CD14-positive monocyte (primary cell): ENCODE results near the gene KLHL13. TPM values are rescaled to one million over a fixed set of nuclear protein-coding genes. Genes with fewer than 3 reads are reported as not detected.

ENCODE experiments used
- DNase-seq, 3 donors: peaks; one replicate each; pipeline ENCODE4 v3.0.0-alpha.2; 2011 to 2022
- H2AFZ ChIP-seq: 2 replicates; pipeline ENCODE4 v1.6.0; 2012; ENCODE audit warnings: mild to moderate bottlenecking, low read depth, low read length, inconsistent platforms; ENCODE audit not compliant: insufficient read depth, poor library complexity, severe bottlenecking
- H3K27ac ChIP-seq, 2 donors: 1 replicate in 1 of 2; 2 replicates in 1 of 2; pipeline ENCODE4 v1.5.1; 2012 to 2013; ENCODE audit warnings: low read length in 2 of 2, control low read depth in 1 of 2, inconsistent platforms in 1 of 2, low read depth in 1 of 2, mild to moderate bottlenecking in 1 of 2
- H3K27me3 ChIP-seq, 2 donors: one replicate each; pipeline versions ENCODE4 v1.6.0 to v1.6.1; 2011 to 2013; ENCODE audit warnings: low read length in 2 of 2; ENCODE audit not compliant: control insufficient read depth in 2 of 2, insufficient read depth in 2 of 2
- H3K36me3 ChIP-seq, 2 donors: replicated peaks in 1 of 2; 1 replicate in 1 of 2; 2 replicates in 1 of 2; pipeline versions ENCODE4 v1.5.1 to v1.6.1; 2012 to 2013; ENCODE audit warnings: low read length in 2 of 2, control low read depth in 1 of 2, inconsistent platforms in 1 of 2, mild to moderate bottlenecking in 1 of 2; ENCODE audit not compliant: insufficient read depth in 2 of 2, control insufficient read depth in 1 of 2
- H3K4me1 ChIP-seq, 2 donors: 1 replicate in 1 of 2; 2 replicates in 1 of 2; pipeline versions ENCODE4 v1.5.1 to v1.6.1; 2012 to 2013; ENCODE audit warnings: low read length in 2 of 2, control low read depth in 1 of 2, inconsistent platforms in 1 of 2, mild to moderate bottlenecking in 1 of 2, moderate library complexity in 1 of 2; ENCODE audit not compliant: insufficient read depth in 2 of 2, control insufficient read depth in 1 of 2
- H3K4me2 ChIP-seq: replicated peaks from 2 replicates; pipeline ENCODE3; 2012; ENCODE audit warnings: low read length, moderate library complexity, mild to moderate bottlenecking; ENCODE audit not compliant: poor library complexity, severe bottlenecking; ENCODE audit errors: extremely low read depth
- H3K4me3 ChIP-seq, 3 experiments: fragments of 200-600 bp in 1 of 3; sonication (generic) in 1 of 3; replicated peaks in 1 of 3; 1 replicate in 2 of 3; 2 replicates in 1 of 3; pipeline ENCODE4 v1.5.1; 2011 to 2013; ENCODE audit warnings: low read length in 3 of 3, mild to moderate bottlenecking in 3 of 3, control low read depth in 2 of 3, low read depth in 2 of 3, inconsistent platforms in 1 of 3, moderate library complexity in 1 of 3
- H3K79me2 ChIP-seq: 2 replicates; pipeline ENCODE4 v1.6.0; 2012; ENCODE audit warnings: mild to moderate bottlenecking, control low read depth, inconsistent platforms, low read length, moderate library complexity; ENCODE audit not compliant: insufficient read depth
- H3K9ac ChIP-seq: 2 replicates; pipeline ENCODE4 v1.6.0; 2017; ENCODE audit warnings: low read length, mild to moderate bottlenecking; ENCODE audit not compliant: insufficient read depth, poor library complexity, severe bottlenecking
- H3K9me3 ChIP-seq, 2 donors: replicated peaks in 1 of 2; 1 replicate in 1 of 2; 2 replicates in 1 of 2; pipeline versions ENCODE4 v1.5.1 to v1.6.1; 2012 to 2013; ENCODE audit warnings: low read length in 2 of 2, control low read depth in 1 of 2; ENCODE audit not compliant: control insufficient read depth in 1 of 2, insufficient read depth in 1 of 2
- H4K20me1 ChIP-seq: 2 replicates; pipeline ENCODE4 v1.6.0; 2012; ENCODE audit warnings: mild to moderate bottlenecking, low read length, control low read depth, moderate library complexity; ENCODE audit not compliant: insufficient read depth
- H3K27ac Mint-ChIP-seq, 7 donors: one replicate each; pipeline ENCODE4 v1.8.0; 2020; ENCODE audit warnings: mild to moderate bottlenecking in 7 of 7, mixed read lengths in 7 of 7, moderate library complexity in 6 of 7, inconsistent platforms in 2 of 7
- H3K27me3 Mint-ChIP-seq, 3 donors: one replicate each; pipeline ENCODE4 v1.8.0; 2021 to 2022; ENCODE audit warnings: low read depth in 3 of 3, mild to moderate bottlenecking in 3 of 3, mixed read lengths in 3 of 3, moderate library complexity in 3 of 3, inconsistent platforms in 1 of 3
- H3K36me3 Mint-ChIP-seq, 2 donors: one replicate each; pipeline ENCODE4 v1.8.0; 2020; ENCODE audit warnings: mixed read lengths in 2 of 2, inconsistent platforms in 1 of 2, mild to moderate bottlenecking in 1 of 2
- H3K4me1 Mint-ChIP-seq: one replicate; pipeline ENCODE4 v1.8.0; 2020; ENCODE audit warnings: mild to moderate bottlenecking, mixed read lengths
- H3K4me3 Mint-ChIP-seq, 2 donors: one replicate each; pipeline ENCODE4 v1.8.0; 2020; ENCODE audit warnings: mild to moderate bottlenecking in 2 of 2, mixed read lengths in 2 of 2, moderate library complexity in 1 of 2
- H3K9me3 Mint-ChIP-seq, 7 donors: one replicate each; pipeline ENCODE4 v1.8.0; 2020 to 2022; ENCODE audit warnings: mixed read lengths in 7 of 7, mild to moderate bottlenecking in 6 of 7, moderate library complexity in 6 of 7, inconsistent platforms in 2 of 7
- CTCF ChIP-seq: fragments of 200-600 bp; IDR thresholded peaks from one replicate; pipeline ENCODE4 v1.8.0; 2022; ENCODE audit warnings: antibody characterized with exemption, mild to moderate bottlenecking
- WGBS: methylation state at CpG from one replicate; pipeline ENCODE4 v1.1.5; 2013; ENCODE audit warnings: missing lambda C conversion rate; ENCODE audit not compliant: insufficient coverage; 5-methylcytosine and 5-hydroxymethylcytosine counted together
- intact Hi-C, 2 donors: fragments of 100-400 bp; cut with micrococcal nuclease; formaldehyde crosslinking; loops; one replicate each; pipeline versions ENCODE4 v1.15.0 to v1.15.1; 2023
- polyA plus RNA-seq, 3 donors: library from polyadenylated mRNA; depleted of rRNA in 1 of 3; unstranded in 2 of 3; stranded (reverse) in 1 of 3; fragments of 300-500 nt in 2 of 3; fragments of >200 nt in 1 of 3; fragmentation: Illumina TruSeq in 2 of 3; gene quantifications; 1 replicate in 2 of 3; 2 replicates in 1 of 3; pipeline ENCODE4 v1.2.3, GENCODE V29; 2012 to 2021

KLHL13 gene
- polyA plus RNA-seq, 3 donors: 0.05 to 0.41 (median 0.10) TPM

- Histone ChIP-seq H3K27ac (no peak overlapping the region), H3K4me1 (no peaks in the 10 kb centered on the region), H3K36me3 (no peaks in the 10 kb centered on the region), H3K4me2 (no peak overlapping the region), H3K9me3 (no peaks in the 10 kb centered on the region), H3K9ac (no peak overlapping the region), H3K4me3 (no peak overlapping the region), H3K79me2 (no peaks in the 10 kb centered on the region), H4K20me1 (no peaks in the 10 kb centered on the region), H2AFZ (no peak overlapping the region), H3K27me3 (peaks cover 0 to 2% of the 10 kb centered on the region in 2 donors)
- no peaks in the 10 kb centered on the region for H3K4me1 Mint-ChIP-seq
- no peak for DNase-seq
- no peak for TF ChIP-seq CTCF
- H3K9me3 Mint-ChIP-seq: no peaks in the 10 kb centered on the region
- WGBS: no CpG with 5 or more reads among the region's 4 CpGs
- H3K4me3 Mint-ChIP-seq: no peak overlapping the region
- H3K36me3 Mint-ChIP-seq: no peaks in the 10 kb centered on the region
- intact Hi-C loops: no loop called here
- no peak overlapping the region for H3K27ac Mint-ChIP-seq
- no peaks in the 10 kb centered on the region for H3K27me3 Mint-ChIP-seq
These were observed 133.8 kb downstream of the KLHL13 start for GRCh38 chrX:117982694-117983392.

- Histone ChIP-seq H3K4me2 (no peak overlapping the region), H3K4me3 (no peak overlapping the region), H2AFZ (no peak overlapping the region), H3K36me3 (no peaks in the 10 kb centered on the region), H3K9me3 (no peaks in the 10 kb centered on the region), H3K4me1 (no peaks in the 10 kb centered on the region), H3K27me3 (peaks cover 0 to 1% of the 10 kb centered on the region in 2 donors), H4K20me1 (no peaks in the 10 kb centered on the region), H3K27ac (no peak overlapping the region), H3K79me2 (no peaks in the 10 kb centered on the region), H3K9ac (no peak overlapping the region)
- no peaks in the 10 kb centered on the region for H3K9me3 Mint-ChIP-seq
- no peaks in the 10 kb centered on the region for H3K27me3 Mint-ChIP-seq
- no peak overlapping the region for H3K27ac Mint-ChIP-seq
- no peaks in the 10 kb centered on the region for H3K36me3 Mint-ChIP-seq
- no CpG with 5 or more reads among the region's 1 CpG for WGBS
- no peak for DNase-seq
- H3K4me1 Mint-ChIP-seq: no peaks in the 10 kb centered on the region
- H3K4me3 Mint-ChIP-seq: no peak overlapping the region
- no peak for TF ChIP-seq CTCF
- intact Hi-C loops: no loop called here
These were observed 138.2 kb downstream of the KLHL13 start for GRCh38 chrX:117978402-117978801.
